Esophagus muscularis mucosa (tissue), 4 donors: ENCODE data around the gene TMEM117.

Experiments
- CTCF ChIP-seq, 3 experiments: fragments of 200-600 bp in 2 of 3; fragments of 450-650 bp in 1 of 3; sonication (generic) in 2 of 3; IDR thresholded peaks; one replicate each; pipeline ENCODE4 v1.5.1; 2017 to 2019; ENCODE audit warnings: antibody characterized with exemption in 3 of 3, mild to moderate bottlenecking in 2 of 3, moderate library complexity in 1 of 3
- EP300 ChIP-seq: sonication (generic); formaldehyde crosslinking; IDR thresholded peaks from one replicate; pipeline ENCODE4 v1.6.1; 2017; ENCODE audit warnings: antibody characterized with exemption
- POLR2A ChIP-seq: fragments of 450-650 bp; IDR thresholded peaks from one replicate; pipeline ENCODE4 v1.6.1; 2017; ENCODE audit warnings: antibody characterized with exemption, moderate library complexity, mild to moderate bottlenecking, low read depth
- POLR2AphosphoS5 ChIP-seq, 2 donors: sonication (generic); formaldehyde crosslinking; IDR thresholded peaks; one replicate each; pipeline ENCODE4 v1.6.1; 2017; ENCODE audit warnings: antibody characterized with exemption in 2 of 2

- TF ChIP-seq CTCF (IDR thresholded peaks at IDR 0.05) = no peak
- TF ChIP-seq POLR2AphosphoS5 (IDR thresholded peaks at IDR 0.05) = no peak
- no peak for TF ChIP-seq EP300
- no peak for TF ChIP-seq POLR2A
Measured at GRCh38 chr12:44217146-44217883, 381.4 kb downstream of the TMEM117 start.
